ENCODE results near the gene STX4. TPM values are rescaled to one million over a fixed set of nuclear protein-coding genes. Genes with fewer than 3 reads are reported as not detected.

The STX4 gene
- total RNA-seq, 1 experiment from 2014 or later: 65.2 TPM

DNA sequence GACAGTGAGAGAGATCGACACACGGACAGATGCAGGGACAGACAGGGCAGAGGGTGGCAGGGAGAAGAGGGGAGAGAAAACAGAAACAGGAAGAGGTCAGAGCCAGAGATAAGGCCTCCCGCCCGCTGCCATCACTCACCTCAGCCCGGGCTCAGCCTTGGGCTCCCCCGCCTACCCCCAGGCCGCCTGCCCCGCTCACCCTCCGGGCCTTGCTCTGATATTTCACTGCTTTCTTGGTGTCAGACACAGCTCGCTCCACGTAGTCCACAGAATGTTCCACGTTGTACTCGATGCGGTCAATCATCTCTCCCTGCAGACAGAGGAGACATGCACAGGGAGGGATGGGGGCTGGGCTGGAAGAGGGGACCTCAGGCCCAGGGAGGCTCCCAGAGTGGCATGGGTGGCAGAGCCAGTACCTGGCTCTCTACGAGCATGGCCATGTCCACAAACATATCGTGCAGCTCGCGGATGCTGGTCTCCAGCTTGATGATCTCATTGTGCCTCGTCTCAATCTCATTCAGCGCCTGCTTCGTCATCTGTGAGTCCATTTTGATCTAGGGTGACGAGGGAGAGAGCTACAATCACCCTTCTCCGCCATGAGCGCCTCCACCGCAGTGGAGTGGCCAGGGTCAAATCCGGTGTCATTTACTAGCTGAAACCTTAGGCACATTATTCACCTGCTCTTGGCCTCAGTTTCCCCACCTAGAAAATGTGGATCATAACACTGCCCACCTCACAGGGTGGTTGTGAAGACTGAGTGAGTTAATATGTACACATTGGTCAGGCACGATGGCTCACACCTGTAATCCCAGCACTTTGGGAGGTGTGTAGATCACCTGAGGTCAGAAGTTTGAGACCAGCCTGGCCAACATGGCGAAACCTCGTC, 40.2 kb upstream of the STX4 start:
- no peak for ATAC-seq
- in situ Hi-C loops (cut with HindIII; ENCODE audit: low pct_unique_long_range_greater_than_20kb, low sequenced_read_pairs): no loop called here

DNA sequence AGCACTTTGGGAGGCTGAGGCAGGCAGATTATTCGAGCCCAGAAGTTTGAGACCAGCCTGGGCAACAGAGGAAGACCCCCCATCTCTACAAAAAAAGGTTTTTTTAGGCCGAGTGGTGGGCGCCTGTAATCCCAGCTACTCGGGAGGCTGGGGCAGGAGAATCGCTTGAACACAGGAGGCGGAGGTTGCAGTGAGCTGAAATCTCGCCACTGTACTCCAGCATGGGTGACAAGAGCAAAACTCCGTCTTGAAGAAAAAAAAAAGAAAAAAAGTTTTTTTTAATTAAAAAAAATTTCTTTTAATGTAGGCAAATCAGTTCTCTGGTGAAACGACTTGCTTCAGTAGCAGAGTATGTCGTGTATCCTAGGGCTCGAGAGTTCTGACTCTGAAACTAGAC, 37.4 kb upstream of the STX4 start:
- H3K4me3 ChIP-seq (ENCODE audit: low read depth in 2 of 2, low read length in 2 of 2): peak overlapping the region; percentile 54 to 79
- intact Hi-C loops (cut with micrococcal nuclease; ENCODE audit: unreplicated experiment): loop anchor here (10.0 kb wide), 1 partner anchor 449 kb away; the partner anchor contains the start of gene ZNF843
- H3K4me1 ChIP-seq (ENCODE audit: control insufficient read depth, insufficient read depth, low read length): peaks cover 33% of the 10 kb centered on the region
- H3K36me3 ChIP-seq (ENCODE audit: control insufficient read depth, insufficient read depth, low read length): no peaks in the 10 kb centered on the region
- ChIA-PET CTCF (interaction anchor here (1.1 to 1.7 kb wide), 2 partner anchors 11 to 143 kb away, joined by 4 read pairs; partner anchors contain the start of gene HSD3B7), POLR2A (interaction anchor here (0.6 kb wide), 1 partner anchor 47 kb away, joined by 9 read pairs; the partner anchor contains the start of gene ORAI3)
- TF ChIP-seq POLR2AphosphoS5 (IDR thresholded peaks at IDR 0.05; ENCODE audit: low read depth, low read length): no peak
- TF ChIP-seq, protein P1, sequence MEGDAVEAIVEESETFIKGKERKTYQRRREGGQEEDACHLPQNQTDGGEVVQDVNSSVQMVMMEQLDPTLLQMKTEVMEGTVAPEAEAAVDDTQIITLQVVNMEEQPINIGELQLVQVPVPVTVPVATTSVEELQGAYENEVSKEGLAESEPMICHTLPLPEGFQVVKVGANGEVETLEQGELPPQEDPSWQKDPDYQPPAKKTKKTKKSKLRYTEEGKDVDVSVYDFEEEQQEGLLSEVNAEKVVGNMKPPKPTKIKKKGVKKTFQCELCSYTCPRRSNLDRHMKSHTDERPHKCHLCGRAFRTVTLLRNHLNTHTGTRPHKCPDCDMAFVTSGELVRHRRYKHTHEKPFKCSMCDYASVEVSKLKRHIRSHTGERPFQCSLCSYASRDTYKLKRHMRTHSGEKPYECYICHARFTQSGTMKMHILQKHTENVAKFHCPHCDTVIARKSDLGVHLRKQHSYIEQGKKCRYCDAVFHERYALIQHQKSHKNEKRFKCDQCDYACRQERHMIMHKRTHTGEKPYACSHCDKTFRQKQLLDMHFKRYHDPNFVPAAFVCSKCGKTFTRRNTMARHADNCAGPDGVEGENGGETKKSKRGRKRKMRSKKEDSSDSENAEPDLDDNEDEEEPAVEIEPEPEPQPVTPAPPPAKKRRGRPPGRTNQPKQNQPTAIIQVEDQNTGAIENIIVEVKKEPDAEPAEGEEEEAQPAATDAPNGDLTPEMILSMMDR (IDR thresholded peaks at IDR 0.05): no peak
- TF ChIP-seq SIN3A (IDR thresholded peaks at IDR 0.05; ENCODE audit: borderline replicate concordance, insufficient read depth, low read depth, low read length): no peak
- TF ChIP-seq, protein P2, sequence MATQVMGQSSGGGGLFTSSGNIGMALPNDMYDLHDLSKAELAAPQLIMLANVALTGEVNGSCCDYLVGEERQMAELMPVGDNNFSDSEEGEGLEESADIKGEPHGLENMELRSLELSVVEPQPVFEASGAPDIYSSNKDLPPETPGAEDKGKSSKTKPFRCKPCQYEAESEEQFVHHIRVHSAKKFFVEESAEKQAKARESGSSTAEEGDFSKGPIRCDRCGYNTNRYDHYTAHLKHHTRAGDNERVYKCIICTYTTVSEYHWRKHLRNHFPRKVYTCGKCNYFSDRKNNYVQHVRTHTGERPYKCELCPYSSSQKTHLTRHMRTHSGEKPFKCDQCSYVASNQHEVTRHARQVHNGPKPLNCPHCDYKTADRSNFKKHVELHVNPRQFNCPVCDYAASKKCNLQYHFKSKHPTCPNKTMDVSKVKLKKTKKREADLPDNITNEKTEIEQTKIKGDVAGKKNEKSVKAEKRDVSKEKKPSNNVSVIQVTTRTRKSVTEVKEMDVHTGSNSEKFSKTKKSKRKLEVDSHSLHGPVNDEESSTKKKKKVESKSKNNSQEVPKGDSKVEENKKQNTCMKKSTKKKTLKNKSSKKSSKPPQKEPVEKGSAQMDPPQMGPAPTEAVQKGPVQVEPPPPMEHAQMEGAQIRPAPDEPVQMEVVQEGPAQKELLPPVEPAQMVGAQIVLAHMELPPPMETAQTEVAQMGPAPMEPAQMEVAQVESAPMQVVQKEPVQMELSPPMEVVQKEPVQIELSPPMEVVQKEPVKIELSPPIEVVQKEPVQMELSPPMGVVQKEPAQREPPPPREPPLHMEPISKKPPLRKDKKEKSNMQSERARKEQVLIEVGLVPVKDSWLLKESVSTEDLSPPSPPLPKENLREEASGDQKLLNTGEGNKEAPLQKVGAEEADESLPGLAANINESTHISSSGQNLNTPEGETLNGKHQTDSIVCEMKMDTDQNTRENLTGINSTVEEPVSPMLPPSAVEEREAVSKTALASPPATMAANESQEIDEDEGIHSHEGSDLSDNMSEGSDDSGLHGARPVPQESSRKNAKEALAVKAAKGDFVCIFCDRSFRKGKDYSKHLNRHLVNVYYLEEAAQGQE (IDR thresholded peaks at IDR 0.05; ENCODE audit: insufficient read depth in 1 of 2, low read depth in 2 of 2, low read length in 1 of 2): no peak
- TF ChIP-seq TCF7L2 (IDR thresholded peaks at IDR 0.05; ENCODE audit: low read depth, low read length): no peak
- no peaks in the 10 kb centered on the region for H3K27me3 ChIP-seq (ENCODE audit: control insufficient read depth, insufficient read depth, low read length)
- no TSS peak for BruUV-seq (replicated peaks)
- no peaks in the 10 kb centered on the region for H3K9me3 ChIP-seq (ENCODE audit: control insufficient read depth, insufficient read depth, low read depth, low read length)
- ATAC-seq (no peak), DNase-seq (ENCODE audit: low read depth, low spot score) (no peak)
- in situ Hi-C loops (cut with HindIII; ENCODE audit: low pct_unique_long_range_greater_than_20kb, low sequenced_read_pairs): no loop called here
- H3K27ac ChIP-seq (ENCODE audit: low read length): peak overlapping the region; percentile 95

More for the DNA sequence above, 40.2 kb upstream of the STX4 start:
- ChIA-PET CTCF (interaction anchor here (0.8 kb wide), 1 partner anchor 149 kb away, joined by 3 read pairs; no protein-coding TSS in a partner anchor), POLR2A (interaction anchor here (0.5 kb wide), 1 partner anchor 124 kb away, joined by 5 read pairs; the partner anchor contains the start of gene KAT8)
- intact Hi-C loops (cut with micrococcal nuclease; ENCODE audit: unreplicated experiment): loop anchor here (10.0 kb wide), 1 partner anchor 452 kb away; the partner anchor contains the start of gene ZNF843
- Histone ChIP-seq H3K27ac (ENCODE audit: low read length) (peak overlapping the region; percentile 18; the same call in 1 of the 2 replicates), H3K27me3 (ENCODE audit: control insufficient read depth, insufficient read depth, low read length) (no peaks in the 10 kb centered on the region), H3K9me3 (ENCODE audit: control insufficient read depth, insufficient read depth, low read depth, low read length) (no peaks in the 10 kb centered on the region), H3K4me1 (ENCODE audit: control insufficient read depth, insufficient read depth, low read length) (peaks cover 19% of the 10 kb centered on the region), H3K4me3 (ENCODE audit: low read depth in 2 of 2, low read length in 2 of 2) (no peak overlapping the region), H3K36me3 (ENCODE audit: control insufficient read depth, insufficient read depth, low read length) (no peaks in the 10 kb centered on the region)
- no TSS peak for BruUV-seq (replicated peaks)
- DNase-seq (ENCODE audit: low read depth, low spot score): no peak
- no peak for TF ChIP-seq TCF7L2 (IDR thresholded peaks at IDR 0.05; ENCODE audit: low read depth, low read length)
- no peak for TF ChIP-seq POLR2AphosphoS5 (IDR thresholded peaks at IDR 0.05; ENCODE audit: low read depth, low read length)
- TF ChIP-seq SIN3A (IDR thresholded peaks at IDR 0.05; ENCODE audit: borderline replicate concordance, insufficient read depth, low read depth, low read length): no peak
- TF ChIP-seq, protein P1 (IDR thresholded peaks at IDR 0.05): no peak
- TF ChIP-seq, protein P2 (IDR thresholded peaks at IDR 0.05; ENCODE audit: insufficient read depth in 1 of 2, low read depth in 2 of 2, low read length in 1 of 2): no peak

All from Panc1 (cell line).